SK-N-SH (cell line): ENCODE results near the gene DGUOK. TPM values are rescaled to one million over a fixed set of nuclear protein-coding genes. Genes with fewer than 3 reads are reported as not detected.

Source experiments
- CTCF ChIA-PET: fragments of 300-600, 350-600 bp; formaldehyde crosslinking; extraction: SDS; loops from one replicate; lab custom pipeline; 2021; lab: Yijun Ruan, JAX
- POLR2A ChIA-PET: fragments of 350-600 bp; sonication (Branson Sonifier 250); formaldehyde crosslinking; extraction: SDS; loops from one replicate; lab custom pipeline; 2020; ENCODE audit warnings: antibody characterized with exemption, inconsistent platforms; lab: Yijun Ruan, JAX
- DNase-seq: peaks from one replicate; pipeline ENCODE4 v3.0.0; 2012
- H2AFZ ChIP-seq: fragments of 200-600 bp; sonication (generic); 2 replicates; pipeline ENCODE4 v1.8.1; 2016; ENCODE audit warnings: antibody characterized with exemption, mild to moderate bottlenecking, low read depth
- H3F3A ChIP-seq: fragments of 200-600 bp; sonication (generic); replicated peaks from 2 replicates; pipeline ENCODE3; 2016; ENCODE audit warnings: antibody characterized with exemption, mild to moderate bottlenecking; ENCODE audit not compliant: insufficient read depth
- H3K27ac ChIP-seq, 2 experiments: fragments of 200-500 bp in 1 of 2; fragments of 200-600 bp in 1 of 2; sonication (Bioruptor generic) in 1 of 2; sonication (generic), shearing (Covaris generic) in 1 of 2; 2 replicates each; pipeline versions ENCODE4 v1.5.1 to v1.6.1; 2014 to 2016; ENCODE audit warnings: low read depth in 2 of 2, inconsistent platforms in 1 of 2, low read length in 1 of 2, mild to moderate bottlenecking in 1 of 2, mixed read lengths in 1 of 2
- H3K27me3 ChIP-seq: fragments of 200-600 bp; sonication (generic), shearing (Covaris generic); 2 replicates; pipeline ENCODE4 v1.6.1; 2016; ENCODE audit warnings: mixed run types; ENCODE audit not compliant: insufficient read depth
- H3K36me3 ChIP-seq, 2 experiments: fragments of 200-500 bp in 1 of 2; fragments of 200-600 bp in 1 of 2; sonication (Bioruptor generic) in 1 of 2; sonication (generic) in 1 of 2; replicated peaks in 1 of 2; 2 replicates each; pipeline versions ENCODE3 to v1.5.1; 2014 to 2016; ENCODE audit warnings: low read length in 1 of 2, mild to moderate bottlenecking in 1 of 2; ENCODE audit not compliant: insufficient read depth in 2 of 2, control insufficient read depth in 1 of 2
- H3K4me1 ChIP-seq, 2 experiments: fragments of 200-500 bp in 1 of 2; fragments of 200-600 bp in 1 of 2; sonication (Bioruptor generic) in 1 of 2; sonication (generic), shearing (Covaris generic) in 1 of 2; 2 replicates each; pipeline versions ENCODE4 v1.5.1 to v1.6.1; 2014 to 2016; ENCODE audit warnings: low read depth in 1 of 2, low read length in 1 of 2, mixed run types in 1 of 2; ENCODE audit not compliant: insufficient read depth in 2 of 2, control insufficient read depth in 1 of 2
- H3K4me2 ChIP-seq: fragments of 200-600 bp; sonication (generic), shearing (Covaris generic); 2 replicates; pipeline ENCODE4 v1.6.1; 2017; ENCODE audit warnings: mixed run types
- H3K4me3 ChIP-seq, 2 experiments: fragments of 200-500 bp in 1 of 2; fragments of 200-600 bp in 1 of 2; sonication (Bioruptor generic) in 1 of 2; sonication (generic), shearing (Covaris generic) in 1 of 2; 2 replicates each; pipeline versions ENCODE4 v1.5.1 to v1.8.1; 2014 to 2016; ENCODE audit warnings: low read depth in 2 of 2, inconsistent platforms in 1 of 2, low read length in 1 of 2, mild to moderate bottlenecking in 1 of 2, mixed read lengths in 1 of 2, moderate library complexity in 1 of 2
- H3K79me2 ChIP-seq: fragments of 200-600 bp; sonication (generic); 2 replicates; pipeline ENCODE4 v1.8.1; 2017; ENCODE audit warnings: mild to moderate bottlenecking; ENCODE audit not compliant: insufficient read depth
- H3K9ac ChIP-seq: fragments of 200-600 bp; sonication (generic); 2 replicates; pipeline ENCODE4 v1.6.1; 2017; ENCODE audit warnings: mixed run types
- H3K9me2 ChIP-seq: fragments of 200-600 bp; sonication (generic); 2 replicates; pipeline ENCODE4 v1.6.1; 2017; ENCODE audit warnings: mixed run types
- H3K9me3 ChIP-seq: fragments of 200-600 bp; sonication (generic); 2 replicates; pipeline ENCODE4 v1.6.1; 2017; ENCODE audit warnings: mixed run types, mild to moderate bottlenecking, moderate library complexity
- H4K20me1 ChIP-seq: fragments of 200-600 bp; sonication (generic); 2 replicates; pipeline ENCODE4 v1.6.1; 2017; ENCODE audit warnings: mild to moderate bottlenecking, mixed run types; ENCODE audit not compliant: insufficient read depth
- EP300 ChIP-seq, 2 experiments: IDR thresholded peaks; 2 replicates each; pipeline versions ENCODE4 v1.4.0 to v1.6.1; 2012; ENCODE audit warnings: borderline replicate concordance in 1 of 2, low read depth in 1 of 2, low read length in 1 of 2
- FOSL2 ChIP-seq: IDR thresholded peaks from 2 replicates; pipeline ENCODE4 v1.4.0; 2012; ENCODE audit warnings: low read depth, mild to moderate bottlenecking, moderate library complexity, borderline replicate concordance
- FOXJ3 ChIP-seq: sonication (generic); formaldehyde crosslinking; IDR thresholded peaks from 2 replicates; pipeline ENCODE4 v1.5.1; 2020; ENCODE audit warnings: mild to moderate bottlenecking, missing genetic modification reagents
- GABPA ChIP-seq: IDR thresholded peaks from 2 replicates; pipeline ENCODE4 v1.4.0; 2012; ENCODE audit warnings: low read depth, mild to moderate bottlenecking
- JUND ChIP-seq: IDR thresholded peaks from 2 replicates; pipeline ENCODE4 v1.4.0; 2012
- RFX5 ChIP-seq: IDR thresholded peaks from 2 replicates; pipeline ENCODE4 v1.6.1; 2012; ENCODE audit warnings: mild to moderate bottlenecking, improper control_type of control experiment, low read length
- TAF1 ChIP-seq: IDR thresholded peaks from 2 replicates; pipeline ENCODE4 v1.6.1; 2012; ENCODE audit warnings: low read depth, mild to moderate bottlenecking, low read length, moderate library complexity, borderline replicate concordance
- ZBTB33 ChIP-seq: IDR thresholded peaks from 2 replicates; pipeline ENCODE4 v1.4.0; 2012; ENCODE audit warnings: low read depth, borderline replicate concordance
- WGBS: methylation state at CpG from one replicate; pipeline ENCODE4 v1.1.6; 2017; ENCODE audit warnings: low lambda C conversion rate; 5-methylcytosine and 5-hydroxymethylcytosine counted together
- polyA plus RNA-seq, 3 experiments: library from polyadenylated mRNA; depleted of rRNA; stranded (reverse); fragments of >200 nt; gene quantifications; 2 replicates each; pipeline ENCODE4 v1.2.3, GENCODE V29; 2012
- TF ChIP-seq, protein P1 (sequence below): IDR thresholded peaks from 2 replicates; pipeline ENCODE4 v1.6.1; 2012; ENCODE audit warnings: mild to moderate bottlenecking, low read depth, low read length, moderate library complexity
- TF ChIP-seq, protein P2 (sequence below): fragments of 200-600 bp; sonication (generic); IDR thresholded peaks from 2 replicates; pipeline ENCODE4 v1.6.1; 2017; ENCODE audit warnings: antibody characterized with exemption, mild to moderate bottlenecking, moderate library complexity
- TF ChIP-seq, protein P3 (sequence below): IDR thresholded peaks from 2 replicates; pipeline ENCODE4 v1.4.0; 2012; ENCODE audit warnings: low read depth, borderline replicate concordance

Gene DGUOK
- polyA plus RNA-seq, 1 of the 3 experiments (the other 2 are of a cell fraction): 122 TPM

GRCh38 chr2:73897240-73897583 is 29.5 kb upstream of the DGUOK start:
- Histone ChIP-seq H3K27ac (no peak overlapping the region), H2AFZ (no peak overlapping the region), H4K20me1 (no peaks in the 10 kb centered on the region), H3K4me2 (no peak overlapping the region), H3K4me1 (no peaks in the 10 kb centered on the region), H3K9me2 (no peaks in the 10 kb centered on the region), H3K27me3 (no peaks in the 10 kb centered on the region; the same call in 1 of the 2 replicates), H3K79me2 (no peaks in the 10 kb centered on the region), H3F3A (no peaks in the 10 kb centered on the region), H3K9ac (no peak overlapping the region), H3K4me3 (no peak overlapping the region), H3K9me3 (no peaks in the 10 kb centered on the region), H3K36me3 (no peaks in the 10 kb centered on the region)
- POLR2A ChIA-PET: no interaction called here
- CTCF ChIA-PET: interaction anchor here (0.7 to 1.2 kb wide), 3 partner anchors 11 to 192 kb away, joined by 3 to 4 read pairs (median 3); no protein-coding TSS in a partner anchor
- DNase-seq: no peak
- WGBS: 57% methylated on average over 3 of the region's 4 CpGs
- TF ChIP-seq, protein P1, sequence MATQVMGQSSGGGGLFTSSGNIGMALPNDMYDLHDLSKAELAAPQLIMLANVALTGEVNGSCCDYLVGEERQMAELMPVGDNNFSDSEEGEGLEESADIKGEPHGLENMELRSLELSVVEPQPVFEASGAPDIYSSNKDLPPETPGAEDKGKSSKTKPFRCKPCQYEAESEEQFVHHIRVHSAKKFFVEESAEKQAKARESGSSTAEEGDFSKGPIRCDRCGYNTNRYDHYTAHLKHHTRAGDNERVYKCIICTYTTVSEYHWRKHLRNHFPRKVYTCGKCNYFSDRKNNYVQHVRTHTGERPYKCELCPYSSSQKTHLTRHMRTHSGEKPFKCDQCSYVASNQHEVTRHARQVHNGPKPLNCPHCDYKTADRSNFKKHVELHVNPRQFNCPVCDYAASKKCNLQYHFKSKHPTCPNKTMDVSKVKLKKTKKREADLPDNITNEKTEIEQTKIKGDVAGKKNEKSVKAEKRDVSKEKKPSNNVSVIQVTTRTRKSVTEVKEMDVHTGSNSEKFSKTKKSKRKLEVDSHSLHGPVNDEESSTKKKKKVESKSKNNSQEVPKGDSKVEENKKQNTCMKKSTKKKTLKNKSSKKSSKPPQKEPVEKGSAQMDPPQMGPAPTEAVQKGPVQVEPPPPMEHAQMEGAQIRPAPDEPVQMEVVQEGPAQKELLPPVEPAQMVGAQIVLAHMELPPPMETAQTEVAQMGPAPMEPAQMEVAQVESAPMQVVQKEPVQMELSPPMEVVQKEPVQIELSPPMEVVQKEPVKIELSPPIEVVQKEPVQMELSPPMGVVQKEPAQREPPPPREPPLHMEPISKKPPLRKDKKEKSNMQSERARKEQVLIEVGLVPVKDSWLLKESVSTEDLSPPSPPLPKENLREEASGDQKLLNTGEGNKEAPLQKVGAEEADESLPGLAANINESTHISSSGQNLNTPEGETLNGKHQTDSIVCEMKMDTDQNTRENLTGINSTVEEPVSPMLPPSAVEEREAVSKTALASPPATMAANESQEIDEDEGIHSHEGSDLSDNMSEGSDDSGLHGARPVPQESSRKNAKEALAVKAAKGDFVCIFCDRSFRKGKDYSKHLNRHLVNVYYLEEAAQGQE: no peak
- TF ChIP-seq, protein P2, sequence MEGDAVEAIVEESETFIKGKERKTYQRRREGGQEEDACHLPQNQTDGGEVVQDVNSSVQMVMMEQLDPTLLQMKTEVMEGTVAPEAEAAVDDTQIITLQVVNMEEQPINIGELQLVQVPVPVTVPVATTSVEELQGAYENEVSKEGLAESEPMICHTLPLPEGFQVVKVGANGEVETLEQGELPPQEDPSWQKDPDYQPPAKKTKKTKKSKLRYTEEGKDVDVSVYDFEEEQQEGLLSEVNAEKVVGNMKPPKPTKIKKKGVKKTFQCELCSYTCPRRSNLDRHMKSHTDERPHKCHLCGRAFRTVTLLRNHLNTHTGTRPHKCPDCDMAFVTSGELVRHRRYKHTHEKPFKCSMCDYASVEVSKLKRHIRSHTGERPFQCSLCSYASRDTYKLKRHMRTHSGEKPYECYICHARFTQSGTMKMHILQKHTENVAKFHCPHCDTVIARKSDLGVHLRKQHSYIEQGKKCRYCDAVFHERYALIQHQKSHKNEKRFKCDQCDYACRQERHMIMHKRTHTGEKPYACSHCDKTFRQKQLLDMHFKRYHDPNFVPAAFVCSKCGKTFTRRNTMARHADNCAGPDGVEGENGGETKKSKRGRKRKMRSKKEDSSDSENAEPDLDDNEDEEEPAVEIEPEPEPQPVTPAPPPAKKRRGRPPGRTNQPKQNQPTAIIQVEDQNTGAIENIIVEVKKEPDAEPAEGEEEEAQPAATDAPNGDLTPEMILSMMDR: no peak
- no peak for TF ChIP-seq JUND
- TF ChIP-seq, protein P3, sequence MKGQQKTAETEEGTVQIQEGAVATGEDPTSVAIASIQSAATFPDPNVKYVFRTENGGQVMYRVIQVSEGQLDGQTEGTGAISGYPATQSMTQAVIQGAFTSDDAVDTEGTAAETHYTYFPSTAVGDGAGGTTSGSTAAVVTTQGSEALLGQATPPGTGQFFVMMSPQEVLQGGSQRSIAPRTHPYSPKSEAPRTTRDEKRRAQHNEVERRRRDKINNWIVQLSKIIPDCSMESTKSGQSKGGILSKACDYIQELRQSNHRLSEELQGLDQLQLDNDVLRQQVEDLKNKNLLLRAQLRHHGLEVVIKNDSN: no peak
- TF ChIP-seq EP300 (IDR thresholded peaks at IDR 0.05; ENCODE audit: borderline replicate concordance in 1 of 2, low read depth in 1 of 2, low read length in 1 of 2): no peak
- no peak for TF ChIP-seq TAF1
- no peak for TF ChIP-seq FOXJ3 (CRISPR knock-in tag)
- no peak for TF ChIP-seq GABPA
- TF ChIP-seq RFX5: no peak

GRCh38 chr2:73897934-73898333 is 28.7 kb upstream of the DGUOK start:
- H2AFZ ChIP-seq: no peak overlapping the region
- 62% methylated on average over 6 of the region's 6 CpGs for WGBS
- no peaks in the 10 kb centered on the region for H3K36me3 ChIP-seq
- H3K27me3 ChIP-seq: no peaks in the 10 kb centered on the region; the same call in 1 of the 2 replicates
- H3K27ac ChIP-seq: no peak overlapping the region
- no peaks in the 10 kb centered on the region for H3K79me2 ChIP-seq
- H3K4me3 ChIP-seq: no peak overlapping the region
- H4K20me1 ChIP-seq: no peaks in the 10 kb centered on the region
- no peaks in the 10 kb centered on the region for H3K9me2 ChIP-seq
- H3K9ac ChIP-seq: no peak overlapping the region
- DNase-seq: no peak
- no peak overlapping the region for H3K4me2 ChIP-seq
- no peaks in the 10 kb centered on the region for H3F3A ChIP-seq
- ChIA-PET CTCF (no interaction called here), POLR2A (no interaction called here)
- H3K4me1 ChIP-seq: no peaks in the 10 kb centered on the region
- no peaks in the 10 kb centered on the region for H3K9me3 ChIP-seq
- TF ChIP-seq ZBTB33 (no peak), FOSL2 (no peak), GABPA (no peak), FOXJ3 (CRISPR knock-in tag) (no peak)
- TF ChIP-seq, protein P1: no peak
